Measurements from ENCODE around the gene RBM26.

DNA sequence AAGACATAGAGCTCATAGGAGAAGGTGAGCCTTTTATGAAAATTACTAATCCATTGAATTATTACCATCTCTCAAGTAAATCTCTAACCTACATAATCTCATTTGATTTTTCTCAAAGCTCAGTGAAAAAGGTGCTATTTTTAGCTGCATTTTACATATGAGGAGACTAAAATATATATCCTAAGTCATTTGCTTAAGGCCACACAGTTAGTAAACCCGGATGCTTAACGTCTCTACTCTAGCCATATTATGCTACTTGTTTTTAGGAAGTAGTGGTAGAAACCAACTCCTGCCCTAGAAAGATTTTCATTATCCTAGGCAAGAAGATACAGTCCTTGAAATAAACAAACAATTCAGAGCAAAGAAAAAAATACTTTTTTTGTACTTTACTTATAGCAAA is 108.9 kb downstream of the RBM26 start:
- TF ChIP-seq POLR2A (IDR thresholded peaks at IDR 0.05; ENCODE audit: low read length) (no peak), GATA1 (IDR thresholded peaks at IDR 0.05; ENCODE audit: low read depth, low read length) (no peak)
